Activated naive CD4-positive, alpha-beta T cell treated with anti-CD3 and anti-CD28 coated beads, Interleukin-2, amount 10 ng/mL, durations not matched to agents 7 days and 5 days (primary cell): ENCODE data around the gene SPCS3.
"Not testable (repeated sequence)": the region's sequence is repeated elsewhere in the genome, so short reads cannot be mapped to it uniquely, and the experiment has no call there.

Source experiments
- CTCF ChIA-PET: fragments of 350-600 bp; sonication (Branson Sonifier 250); formaldehyde crosslinking; loops from one replicate; lab custom pipeline; 2021; ENCODE audit warnings: antibody characterized with exemption; lab: Charles Lee
- DNase-seq: peaks from one replicate; pipeline ENCODE4 v3.0.0-alpha.2; 2020
- H3K27ac Mint-ChIP-seq: one replicate; pipeline ENCODE4 v1.8.0; 2021; ENCODE audit warnings: mild to moderate bottlenecking, moderate library complexity, mixed read lengths
- H3K27me3 Mint-ChIP-seq: one replicate; pipeline ENCODE4 v1.8.0; 2021; ENCODE audit warnings: mild to moderate bottlenecking, mixed read lengths
- H3K36me3 Mint-ChIP-seq: one replicate; pipeline ENCODE4 v1.8.0; 2021; ENCODE audit warnings: mixed read lengths
- H3K4me1 Mint-ChIP-seq: one replicate; pipeline ENCODE4 v1.8.0; 2021; ENCODE audit warnings: mixed read lengths
- H3K4me3 Mint-ChIP-seq: one replicate; pipeline ENCODE4 v1.8.0; 2021; ENCODE audit warnings: mild to moderate bottlenecking, moderate library complexity, mixed read lengths
- H3K9me3 Mint-ChIP-seq: one replicate; pipeline ENCODE4 v1.8.0; 2021; ENCODE audit warnings: mixed read lengths

Gene SPCS3

DNA sequence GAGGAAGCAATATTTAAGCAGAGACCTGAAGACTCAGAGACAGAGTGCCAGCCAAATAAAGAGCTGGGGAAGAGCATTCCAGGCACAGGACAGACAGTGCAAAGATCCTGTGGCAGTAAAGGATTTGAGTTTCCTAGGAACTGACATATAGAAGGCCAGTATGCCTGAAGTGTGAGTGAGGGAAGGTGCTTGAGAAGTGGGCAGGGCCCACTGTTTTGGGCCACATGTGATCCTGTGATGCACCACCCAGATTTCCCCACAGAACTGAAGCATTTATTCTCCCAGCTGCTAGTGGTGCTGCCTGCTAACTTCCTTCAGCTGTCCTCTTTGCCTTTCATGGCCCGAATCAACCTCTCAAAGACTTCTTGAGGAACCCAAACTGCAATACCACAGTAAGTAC lies 26.8 kb upstream of the SPCS3 start:
- H3K27ac Mint-ChIP-seq, result no peak overlapping the region
- no peak overlapping the region for H3K4me3 Mint-ChIP-seq
- no peaks in the 10 kb centered on the region for H3K4me1 Mint-ChIP-seq
- no peak for DNase-seq
- H3K27me3 Mint-ChIP-seq, result peaks cover 4% of the 10 kb centered on the region
- CTCF ChIA-PET, result no interaction called here
- H3K36me3 Mint-ChIP-seq, result no peaks in the 10 kb centered on the region
- H3K9me3 Mint-ChIP-seq, result no peaks in the 10 kb centered on the region

DNA sequence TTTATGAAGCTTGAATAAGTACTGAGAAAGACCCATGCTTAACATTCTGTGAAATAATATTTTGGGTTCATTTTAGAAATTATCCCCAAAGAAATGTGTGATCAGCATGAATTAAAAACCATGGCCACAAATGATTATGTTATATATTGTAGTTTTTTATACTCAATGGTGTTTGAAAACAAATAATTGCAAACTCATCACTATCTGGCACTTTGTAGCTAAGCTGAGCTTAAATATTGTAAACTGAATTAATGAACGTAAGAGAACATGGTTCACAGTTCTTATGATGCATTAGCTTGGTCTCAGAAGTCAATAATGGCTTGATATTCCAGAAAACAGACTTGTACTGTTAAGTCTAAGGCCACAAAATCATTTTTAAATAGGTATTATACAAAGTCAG lies 26.1 kb upstream of the SPCS3 start:
- CTCF ChIA-PET, result no interaction called here
- Mint-ChIP-seq H3K27ac (no peak overlapping the region), H3K4me3 (no peak overlapping the region), H3K36me3 (no peaks in the 10 kb centered on the region), H3K4me1 (no peaks in the 10 kb centered on the region), H3K27me3 (no peaks in the 10 kb centered on the region), H3K9me3 (no peaks in the 10 kb centered on the region)
- no peak for DNase-seq

DNA sequence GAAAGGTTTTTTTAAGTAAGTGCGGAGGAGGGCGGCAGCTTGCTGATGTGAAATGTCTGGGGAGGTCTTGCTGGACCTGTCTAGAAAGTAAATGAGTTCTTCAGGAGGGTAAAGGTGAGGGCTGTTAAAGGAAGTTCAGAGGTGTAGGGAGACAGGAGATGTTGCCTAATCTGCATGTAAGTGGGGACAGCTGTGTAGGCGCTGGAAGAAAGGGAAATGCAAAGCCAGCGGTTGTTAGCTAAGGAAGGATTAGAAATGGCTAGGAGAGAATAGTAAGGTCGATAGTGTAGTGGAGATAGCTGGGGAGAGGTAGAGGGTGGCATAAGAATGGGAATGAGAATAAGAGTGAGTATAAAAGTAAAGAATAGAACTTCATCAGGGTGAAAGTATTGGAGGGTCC lies 23.9 kb upstream of the SPCS3 start:
- H3K27ac Mint-ChIP-seq, H3K27me3 Mint-ChIP-seq, H3K4me1 Mint-ChIP-seq, H3K9me3 Mint-ChIP-seq, H3K36me3 Mint-ChIP-seq, CTCF ChIA-PET, DNase-seq, H3K4me3 Mint-ChIP-seq: not testable (repeated sequence)

DNA sequence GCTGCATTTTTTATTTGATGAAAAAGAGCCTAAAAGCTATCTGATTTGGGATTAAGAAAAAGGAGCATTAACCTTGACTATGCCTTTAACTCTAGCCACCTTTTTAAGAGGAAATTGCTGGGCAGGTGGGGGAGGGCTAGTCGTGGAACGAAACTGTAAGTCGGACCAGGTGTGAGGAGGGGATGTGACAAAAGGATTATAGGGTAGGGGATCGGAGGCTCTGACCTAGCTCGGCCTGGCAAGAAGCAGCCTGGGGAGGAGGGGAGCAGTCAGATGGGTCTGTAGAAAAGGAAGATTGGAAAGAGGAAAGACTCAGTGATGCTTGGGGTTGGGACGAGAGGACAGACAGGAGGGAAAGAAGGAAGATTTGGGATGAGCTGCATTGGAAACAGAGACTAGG lies 21.1 kb upstream of the SPCS3 start:
- H3K4me3 Mint-ChIP-seq, result no peak overlapping the region
- H3K4me1 Mint-ChIP-seq, result no peaks in the 10 kb centered on the region
- CTCF ChIA-PET, result no interaction called here
- DNase-seq, result no peak
- H3K27ac Mint-ChIP-seq, result no peak overlapping the region
- H3K36me3 Mint-ChIP-seq, result no peaks in the 10 kb centered on the region
- H3K9me3 Mint-ChIP-seq, result no peaks in the 10 kb centered on the region
- H3K27me3 Mint-ChIP-seq, result peaks cover 1% of the 10 kb centered on the region

DNA sequence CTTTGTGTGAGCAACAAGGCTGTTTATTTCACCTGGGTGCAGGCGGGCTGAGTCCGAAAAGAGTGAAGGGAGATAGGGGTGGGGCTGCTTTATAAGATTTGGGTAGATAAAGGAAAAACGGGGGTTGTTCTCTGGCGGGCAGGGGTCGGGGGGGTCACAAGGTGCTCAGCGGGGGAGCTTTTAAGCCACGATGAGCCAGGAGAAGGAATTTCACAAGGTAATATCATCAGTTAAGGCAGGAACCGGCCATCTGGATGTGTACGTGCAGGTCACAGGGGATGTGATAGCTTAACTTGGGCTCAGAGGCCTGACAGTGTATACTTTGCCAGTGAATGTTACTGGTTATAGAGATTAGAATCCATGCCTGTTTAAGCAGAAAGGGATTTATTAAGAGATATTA lies 19.7 kb upstream of the SPCS3 start:
- Mint-ChIP-seq H3K4me3 (no peak overlapping the region), H3K9me3 (no peaks in the 10 kb centered on the region), H3K27me3 (peaks cover 7% of the 10 kb centered on the region), H3K36me3 (no peaks in the 10 kb centered on the region), H3K27ac (no peak overlapping the region), H3K4me1 (no peaks in the 10 kb centered on the region)
- CTCF ChIA-PET, result no interaction called here
- DNase-seq, result no peak

DNA sequence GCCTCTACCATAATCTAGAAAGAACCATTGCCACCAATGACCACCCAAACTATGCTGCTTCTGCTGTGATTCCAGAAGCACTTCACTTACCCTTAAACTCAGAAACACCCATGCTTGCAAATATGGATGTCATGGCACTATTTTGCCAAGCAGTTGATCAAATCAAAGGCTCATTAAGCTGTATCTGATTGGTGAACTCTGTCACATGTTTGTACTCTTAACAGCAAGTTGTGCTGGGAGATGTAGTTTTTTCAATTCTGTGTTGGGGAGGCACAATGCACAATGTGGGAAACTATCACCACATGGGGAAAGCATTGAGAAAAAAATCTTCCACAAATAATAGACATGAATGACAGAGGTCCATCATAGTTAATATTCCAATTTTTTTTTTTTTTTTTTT lies 19.2 kb upstream of the SPCS3 start:
- H3K36me3 Mint-ChIP-seq, result no peaks in the 10 kb centered on the region
- H3K27me3 Mint-ChIP-seq, result peaks cover 10% of the 10 kb centered on the region
- no peak for DNase-seq
- no peaks in the 10 kb centered on the region for H3K4me1 Mint-ChIP-seq
- no peaks in the 10 kb centered on the region for H3K9me3 Mint-ChIP-seq
- no peak overlapping the region for H3K27ac Mint-ChIP-seq
- CTCF ChIA-PET, result no interaction called here
- H3K4me3 Mint-ChIP-seq, result no peak overlapping the region

DNA sequence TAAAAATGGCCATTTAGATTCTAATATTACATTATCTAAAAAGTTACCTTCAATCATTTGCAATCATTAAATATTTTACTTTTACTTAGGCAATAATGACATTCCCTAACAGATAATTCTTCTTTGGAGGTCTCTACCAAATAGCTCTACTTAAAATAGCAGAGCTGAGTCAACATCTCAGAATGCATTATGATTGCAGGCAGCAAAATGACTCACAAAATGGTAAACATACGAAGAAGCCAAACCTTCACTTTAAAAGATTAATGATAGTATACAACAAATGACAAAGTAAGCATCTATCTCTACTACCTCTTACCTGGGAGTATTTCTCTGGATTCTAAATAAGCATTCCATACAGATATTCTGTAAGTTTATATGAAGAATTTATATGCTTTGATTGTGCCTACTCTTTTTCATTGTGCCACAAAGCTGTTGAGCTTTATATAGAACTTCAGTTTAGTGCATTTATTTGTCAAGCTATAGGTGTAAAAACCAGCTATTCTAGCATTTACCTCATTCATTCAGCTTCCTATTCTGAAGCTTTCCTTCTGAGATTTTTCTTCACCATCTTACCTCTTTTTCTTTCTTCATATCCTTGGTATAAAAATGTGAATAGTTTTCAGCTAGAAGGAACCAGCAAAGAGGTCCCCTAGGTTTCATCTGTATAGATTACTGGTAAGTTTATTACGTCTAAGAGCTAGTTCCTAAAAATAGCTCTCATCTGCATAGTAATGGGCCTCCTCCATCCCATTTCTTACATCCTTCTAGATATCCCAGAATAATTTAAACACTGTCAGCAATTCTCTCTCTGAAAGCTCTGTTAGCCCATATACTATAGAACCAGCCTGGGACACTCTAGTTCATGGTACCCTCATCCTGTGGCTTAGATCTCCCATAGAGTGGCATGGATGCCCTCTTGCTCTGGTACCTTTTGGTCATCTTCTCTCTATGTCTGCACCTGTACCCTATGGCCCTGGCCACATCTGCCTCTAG lies 17.2 kb upstream of the SPCS3 start:
- no peaks in the 10 kb centered on the region for H3K36me3 Mint-ChIP-seq
- CTCF ChIA-PET, result no interaction called here
- H3K27me3 Mint-ChIP-seq, result peaks cover 11% of the 10 kb centered on the region
- no peaks in the 10 kb centered on the region for H3K9me3 Mint-ChIP-seq
- no peak overlapping the region for H3K27ac Mint-ChIP-seq
- no peak for DNase-seq
- H3K4me1 Mint-ChIP-seq, result no peaks in the 10 kb centered on the region
- H3K4me3 Mint-ChIP-seq, result no peak overlapping the region

DNA sequence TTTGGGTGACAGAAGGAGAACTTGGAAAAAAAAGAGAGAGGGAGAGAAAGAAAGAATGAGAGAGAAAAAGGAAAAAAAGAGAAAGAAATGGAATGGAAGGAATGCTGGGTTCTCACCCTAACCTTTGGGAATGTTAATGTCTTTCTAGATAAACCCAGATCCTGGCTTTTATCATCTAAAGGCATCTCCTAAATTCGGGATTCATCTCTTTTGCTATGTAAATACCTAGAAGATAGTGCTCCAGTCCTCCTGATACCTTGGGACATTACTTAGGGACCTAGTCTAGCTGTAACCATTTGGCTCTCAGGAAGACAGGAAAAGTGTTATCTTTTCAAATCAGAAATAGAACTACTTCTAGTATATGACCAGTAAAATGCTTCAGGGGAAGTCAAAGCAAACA lies 15.8 kb upstream of the SPCS3 start:
- no peak overlapping the region for H3K27ac Mint-ChIP-seq
- CTCF ChIA-PET, result no interaction called here

DNA sequence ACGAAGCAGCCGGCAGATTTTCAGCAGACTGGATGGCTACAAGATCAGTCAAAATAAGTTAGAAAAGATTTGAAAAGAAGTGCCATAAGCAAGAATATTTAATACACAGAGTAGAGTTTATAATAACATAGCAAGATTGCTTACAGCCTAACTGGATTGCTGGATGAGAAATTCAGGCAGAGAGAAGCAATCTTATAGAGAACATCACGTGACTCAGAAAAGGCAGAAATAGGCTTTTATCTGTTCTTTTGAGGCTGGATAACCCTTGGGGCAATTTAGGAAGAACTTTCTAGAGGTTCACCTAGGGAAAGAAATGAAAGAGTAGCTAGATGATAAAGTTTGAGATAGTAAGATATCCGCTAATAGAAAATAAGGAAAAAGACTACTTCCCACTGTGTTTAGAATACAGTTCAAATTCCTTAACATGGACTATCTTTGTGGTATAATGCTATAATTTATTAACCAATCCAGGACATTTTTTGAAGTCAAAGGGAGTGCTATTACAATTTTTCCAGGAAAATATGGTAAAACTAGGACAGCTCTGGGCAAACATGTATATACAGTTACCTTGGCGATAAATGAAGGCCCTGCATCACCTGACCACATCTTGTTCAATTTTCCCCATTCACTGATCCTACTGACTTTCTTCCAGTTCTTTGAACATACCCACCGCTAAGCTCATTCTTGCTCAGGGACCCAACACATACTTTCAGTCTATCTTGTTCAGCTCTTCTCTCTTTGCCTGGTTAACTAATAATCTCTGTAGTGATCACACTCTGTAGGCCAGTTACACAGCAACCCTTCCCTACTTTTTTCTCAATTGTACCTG lies 12.7 kb upstream of the SPCS3 start:
- Mint-ChIP-seq H3K27me3 (peaks cover 15% of the 10 kb centered on the region), H3K4me1 (no peaks in the 10 kb centered on the region), H3K4me3 (no peak overlapping the region), H3K36me3 (no peaks in the 10 kb centered on the region), H3K27ac (no peak overlapping the region), H3K9me3 (no peaks in the 10 kb centered on the region)
- DNase-seq, result no peak
- CTCF ChIA-PET, result no interaction called here

More for the DNA sequence above, 15.8 kb upstream of the SPCS3 start:
- DNase-seq, result no peak
- Mint-ChIP-seq H3K4me1 (no peaks in the 10 kb centered on the region), H3K9me3 (no peaks in the 10 kb centered on the region), H3K4me3 (no peak overlapping the region), H3K36me3 (no peaks in the 10 kb centered on the region), H3K27me3 (peaks cover 15% of the 10 kb centered on the region)

DNA sequence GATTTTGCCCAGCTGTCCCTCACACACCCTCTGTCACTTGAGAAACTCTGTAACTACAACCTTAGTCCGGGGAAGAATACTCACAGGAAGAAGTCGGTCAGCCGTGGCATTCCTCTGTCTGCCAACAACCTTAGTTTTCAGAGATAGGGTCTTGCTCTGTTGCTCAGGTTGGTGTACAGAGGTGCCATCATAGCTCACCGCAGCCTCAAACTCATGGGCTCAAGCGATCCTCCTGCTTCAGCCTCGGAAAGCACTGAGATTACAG lies 12.2 kb upstream of the SPCS3 start:
- H3K36me3 Mint-ChIP-seq, result no peaks in the 10 kb centered on the region
- no peaks in the 10 kb centered on the region for H3K4me1 Mint-ChIP-seq
- CTCF ChIA-PET, result no interaction called here

DNA sequence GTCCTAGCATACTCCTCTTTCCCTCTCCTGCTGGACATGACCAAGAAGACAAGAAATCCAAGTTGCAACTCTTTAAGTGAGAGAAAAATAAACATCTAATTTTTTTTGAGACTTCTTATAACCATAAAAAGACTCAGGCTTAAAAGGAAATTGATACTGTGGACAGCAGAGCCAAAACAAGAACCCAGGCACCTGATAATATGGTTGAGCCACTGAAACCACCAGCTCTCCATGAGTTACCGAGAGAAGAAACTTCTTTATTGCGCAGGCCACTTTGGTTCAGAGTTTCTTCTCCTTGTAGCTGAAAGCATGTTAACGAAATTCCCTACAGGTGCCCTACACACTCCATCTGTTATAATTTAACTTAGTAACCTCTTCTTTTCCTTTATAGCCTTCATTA lies 11.3 kb upstream of the SPCS3 start:
- no peak for DNase-seq
- no peak overlapping the region for H3K4me3 Mint-ChIP-seq
- H3K36me3 Mint-ChIP-seq, result no peaks in the 10 kb centered on the region
- no peak overlapping the region for H3K27ac Mint-ChIP-seq
- H3K4me1 Mint-ChIP-seq, result no peaks in the 10 kb centered on the region
- CTCF ChIA-PET, result no interaction called here
- peaks cover 15% of the 10 kb centered on the region for H3K27me3 Mint-ChIP-seq
- H3K9me3 Mint-ChIP-seq, result no peaks in the 10 kb centered on the region

More for the DNA sequence above, 12.2 kb upstream of the SPCS3 start:
- Mint-ChIP-seq H3K27me3 (peaks cover 15% of the 10 kb centered on the region), H3K27ac (no peak overlapping the region), H3K9me3 (no peaks in the 10 kb centered on the region), H3K4me3 (no peak overlapping the region)
- no peak for DNase-seq

DNA sequence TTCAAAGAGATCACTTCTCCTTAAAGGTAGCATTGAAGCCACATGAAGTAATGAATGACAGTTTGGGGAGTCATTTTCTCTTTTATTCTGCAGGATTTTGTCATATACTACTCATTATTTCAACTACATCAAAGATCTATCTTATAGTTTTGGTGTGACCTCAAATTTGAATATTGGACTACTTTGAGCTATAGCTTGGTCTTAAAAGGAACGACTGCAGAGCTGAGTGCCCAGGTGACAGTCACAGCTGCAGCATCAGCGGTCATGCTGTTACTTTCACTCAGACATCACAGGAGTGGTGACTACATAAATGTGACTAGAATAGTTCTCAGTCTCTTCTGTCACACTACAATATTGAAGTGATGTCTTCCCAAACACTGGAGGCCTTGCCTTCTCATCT lies 10.7 kb upstream of the SPCS3 start:
- DNase-seq, result no peak
- Mint-ChIP-seq H3K9me3 (no peaks in the 10 kb centered on the region), H3K36me3 (no peaks in the 10 kb centered on the region), H3K4me3 (no peak overlapping the region), H3K27me3 (peaks cover 10% of the 10 kb centered on the region), H3K4me1 (no peaks in the 10 kb centered on the region), H3K27ac (no peak overlapping the region)
- CTCF ChIA-PET, result no interaction called here

DNA sequence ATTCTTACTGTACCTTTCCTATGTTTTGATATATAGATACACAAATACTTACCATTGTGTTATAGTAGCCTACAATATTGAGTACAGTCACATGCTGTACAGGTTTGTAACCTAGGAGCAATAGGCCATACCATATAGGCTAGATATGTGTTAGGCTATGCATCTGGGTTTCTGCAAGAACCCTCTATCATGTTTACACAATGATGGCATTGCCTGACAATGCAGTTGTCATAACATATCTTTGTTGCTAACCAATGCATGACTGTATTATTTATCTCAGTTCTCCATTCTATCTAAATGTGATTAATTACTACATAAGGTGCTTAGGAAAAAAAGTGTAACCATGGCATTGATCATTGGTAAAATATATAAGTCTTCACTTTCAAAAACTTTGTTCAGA lies 10.0 kb upstream of the SPCS3 start:
- H3K36me3 Mint-ChIP-seq, result no peaks in the 10 kb centered on the region
- H3K27me3 Mint-ChIP-seq, result peaks cover 10% of the 10 kb centered on the region
- CTCF ChIA-PET, result no interaction called here
- no peaks in the 10 kb centered on the region for H3K9me3 Mint-ChIP-seq
- no peak for DNase-seq
- H3K4me3 Mint-ChIP-seq, result no peak overlapping the region
- no peak overlapping the region for H3K27ac Mint-ChIP-seq
- H3K4me1 Mint-ChIP-seq, result no peaks in the 10 kb centered on the region

DNA sequence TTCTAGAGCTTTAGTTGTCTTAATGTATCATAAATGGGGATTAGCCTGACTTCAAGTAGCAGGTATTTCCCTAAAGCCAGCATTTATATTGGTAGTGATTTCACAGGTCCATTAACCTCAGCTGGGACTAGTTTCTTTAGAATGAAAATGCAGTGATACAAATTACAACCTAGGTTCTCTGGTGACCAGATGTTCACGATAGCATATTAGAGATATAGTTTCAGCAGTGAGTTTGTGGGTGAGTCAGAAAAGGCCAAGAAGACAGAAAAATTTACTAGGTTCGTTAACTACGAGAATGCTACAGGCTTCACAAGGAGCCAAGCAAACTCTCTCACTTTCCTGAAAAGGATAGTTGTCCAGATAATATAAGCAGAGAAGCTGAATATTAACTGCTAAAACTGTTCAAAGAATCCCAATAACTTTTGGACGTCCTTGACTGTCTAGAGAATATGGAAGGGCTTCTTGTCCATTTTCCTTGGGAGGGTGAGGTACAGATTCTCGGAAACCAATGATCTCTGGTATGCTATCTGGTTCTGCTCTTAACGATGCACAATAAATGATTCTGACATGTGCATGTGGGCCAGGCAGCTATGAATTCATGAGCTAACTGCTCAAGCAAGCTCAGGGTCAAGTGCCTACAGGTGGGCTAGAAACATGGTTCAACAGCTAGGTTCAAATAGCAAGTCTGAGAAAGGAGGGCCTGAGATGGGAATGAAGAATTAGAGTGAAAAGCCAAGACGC lies 6.0 kb upstream of the SPCS3 start:
- CTCF ChIA-PET, result no interaction called here
- no peak for DNase-seq
- H3K36me3 Mint-ChIP-seq, result no peaks in the 10 kb centered on the region
- peaks cover 10% of the 10 kb centered on the region for H3K4me1 Mint-ChIP-seq
- H3K27ac Mint-ChIP-seq, result no peak overlapping the region
- no peaks in the 10 kb centered on the region for H3K27me3 Mint-ChIP-seq
- H3K4me3 Mint-ChIP-seq, result no peak overlapping the region
- no peaks in the 10 kb centered on the region for H3K9me3 Mint-ChIP-seq
